ENCODE measurements around the gene CLHC1.

DNA sequence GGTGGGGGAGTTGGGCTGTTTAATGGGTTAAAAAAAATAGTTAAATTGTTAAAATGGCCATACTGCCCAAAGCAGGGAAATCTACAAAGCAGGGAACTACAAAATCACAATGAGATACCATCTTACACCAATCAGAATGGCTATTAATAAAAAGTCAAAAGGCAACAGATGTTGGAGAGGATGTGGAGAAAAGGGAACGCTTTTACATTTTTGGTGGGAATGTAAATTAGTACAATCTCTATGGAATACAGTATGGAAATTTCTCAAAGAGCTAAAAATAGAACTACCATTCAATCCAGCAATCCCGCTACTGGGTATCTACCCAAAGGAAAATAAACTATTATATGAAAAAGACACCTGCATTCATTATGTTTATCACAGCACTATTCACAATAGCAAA, 27.1 kb downstream of the CLHC1 start:
- TF ChIP-seq CTCF (IDR thresholded peaks at IDR 0.05) (no peak), POLR2A (IDR thresholded peaks at IDR 0.05) (no peak)
